MCF 10A (cell line): ENCODE data around the gene TIGD1. TPM values are rescaled to one million over a fixed set of nuclear protein-coding genes. Genes with fewer than 3 reads are reported as not detected.

Experiments
- BruUV-seq: library from RNA; stranded (reverse); fragments of 400-500 nt; replicated peaks from 2 replicates; lab custom pipeline; 2021; lab: Mats Ljungman, UMichigan
- CTCF ChIA-PET: fragments of 300-600 bp; sonication (Branson Sonifier 250); formaldehyde crosslinking; extraction: SDS; loops from one replicate; lab custom pipeline; 2021; ENCODE audit warnings: antibody characterized with exemption, inconsistent platforms; lab: Yijun Ruan, JAX
- POLR2A ChIA-PET: fragments of 300-600, 350-650 bp; sonication (Branson Sonifier 250); formaldehyde crosslinking; extraction: SDS; loops from one replicate; lab custom pipeline; 2020; ENCODE audit warnings: antibody characterized with exemption, inconsistent platforms; lab: Yijun Ruan, JAX
- DNase-seq: peaks from one replicate; pipeline ENCODE4 v3.0.0-alpha.2; 2018; ENCODE audit not compliant: unreplicated experiment
- H3K27ac Mint-ChIP-seq: one replicate; pipeline ENCODE4 v1.8.0; 2022; ENCODE audit warnings: mild to moderate bottlenecking, low read depth, mixed read lengths; ENCODE audit not compliant: unreplicated experiment
- H3K27me3 Mint-ChIP-seq: one replicate; pipeline ENCODE4 v1.8.0; 2022; ENCODE audit warnings: mixed read lengths; ENCODE audit not compliant: insufficient read depth, unreplicated experiment
- H3K36me3 Mint-ChIP-seq: one replicate; pipeline ENCODE4 v1.8.0; 2022; ENCODE audit warnings: mild to moderate bottlenecking, moderate library complexity, mixed read lengths; ENCODE audit not compliant: insufficient read depth, unreplicated experiment
- H3K4me1 Mint-ChIP-seq: one replicate; pipeline ENCODE4 v1.8.0; 2022; ENCODE audit warnings: mixed read lengths; ENCODE audit not compliant: insufficient read depth, unreplicated experiment
- H3K4me3 Mint-ChIP-seq: one replicate; pipeline ENCODE4 v1.8.0; 2022; ENCODE audit warnings: mild to moderate bottlenecking, moderate library complexity, mixed read lengths; ENCODE audit not compliant: unreplicated experiment
- H3K9me3 Mint-ChIP-seq: one replicate; pipeline ENCODE4 v1.8.0; 2022; ENCODE audit warnings: mixed read lengths; ENCODE audit not compliant: unreplicated experiment
- intact Hi-C: fragments of 100-400 bp; cut with micrococcal nuclease; formaldehyde crosslinking; loops from 2 replicates; pipeline ENCODE4 v1.14.1; 2022
- total RNA-seq: library from RNA; stranded (reverse); gene quantifications from 2 replicates; pipeline ENCODE4 v1.2.3, GENCODE V29; 2022
- TF ChIP-seq, protein P1 (sequence below): fragments of 200-600 bp; IDR thresholded peaks from one replicate; pipeline ENCODE4 v1.8.0; 2022; ENCODE audit warnings: antibody characterized with exemption, mild to moderate bottlenecking; ENCODE audit not compliant: unreplicated experiment

TIGD1 gene
- total RNA-seq, 1 experiment from 2014 or later = 5.2 TPM

DNA sequence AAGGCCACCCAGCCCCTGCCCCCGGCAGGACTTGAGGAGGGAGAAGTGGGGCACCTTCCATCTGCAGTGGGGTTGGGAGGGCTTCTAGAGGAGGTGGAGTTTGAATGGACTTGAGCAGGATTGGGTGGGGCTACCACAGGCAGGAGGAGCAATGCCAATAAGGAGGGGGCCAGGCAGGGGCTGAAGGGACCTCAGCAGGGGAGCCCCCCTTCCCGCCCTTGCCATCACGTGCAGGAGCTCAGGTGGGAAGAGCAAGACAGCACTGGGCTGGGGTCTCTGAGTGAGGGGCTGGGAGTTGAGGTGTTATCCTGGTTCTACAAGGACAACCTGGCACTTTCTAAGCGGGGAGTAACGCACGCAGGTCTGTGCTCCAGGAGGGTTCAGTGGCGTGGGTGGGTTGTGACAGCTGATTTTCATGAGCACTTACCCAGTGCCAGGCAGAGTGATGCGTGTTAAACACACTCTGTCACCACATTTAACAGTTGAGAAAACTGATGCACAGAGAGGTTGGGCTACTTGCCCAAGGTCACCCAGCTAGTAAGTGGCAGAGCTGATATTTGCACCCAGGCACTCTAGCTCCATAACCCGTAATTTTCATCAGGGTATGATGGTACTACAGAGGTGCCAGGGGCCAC lies 19.6 kb downstream of the TIGD1 start:
- POLR2A ChIA-PET = interaction anchor here (1.0 kb wide), 1 partner anchor 9 kb away, joined by 3 read pairs; the partner anchor contains the start of gene CHRNG
- no TSS peak for BruUV-seq
- CTCF ChIA-PET = interaction anchor here (0.6 to 1.4 kb wide), 3 partner anchors 9 to 204 kb away, joined by 3 to 6 read pairs (median 5); no protein-coding TSS in a partner anchor

DNA sequence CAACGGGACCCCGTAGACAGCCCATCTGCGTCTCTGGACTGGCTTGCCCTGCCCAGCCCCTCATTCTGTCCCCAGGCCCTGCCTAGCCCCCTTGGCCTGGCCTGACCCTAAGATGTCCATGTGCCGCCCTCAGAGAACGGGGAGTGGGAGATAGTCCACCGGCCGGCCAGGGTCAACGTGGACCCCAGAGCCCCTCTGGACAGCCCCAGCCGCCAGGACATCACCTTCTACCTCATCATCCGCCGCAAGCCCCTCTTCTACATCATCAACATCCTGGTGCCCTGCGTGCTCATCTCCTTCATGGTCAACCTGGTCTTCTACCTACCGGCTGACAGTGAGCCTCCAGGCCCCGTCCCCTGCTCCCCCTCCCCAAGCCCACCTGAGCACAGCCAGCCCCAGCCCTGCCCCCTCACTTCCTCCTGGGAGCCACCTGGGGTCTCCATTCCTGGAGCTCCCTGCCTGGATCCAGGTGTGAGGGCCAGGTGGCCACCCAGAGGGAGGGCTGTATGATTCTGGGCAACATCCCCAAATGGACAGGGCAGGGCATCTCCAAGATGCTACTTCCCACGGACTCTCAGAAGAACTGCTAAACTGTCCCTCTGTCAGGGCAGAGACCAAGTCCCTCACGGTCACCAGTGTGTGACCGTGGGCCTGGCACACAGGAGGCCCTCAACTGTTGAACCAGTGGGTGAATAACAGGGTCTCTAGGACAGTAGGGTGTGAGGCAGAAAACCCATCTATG lies 20.4 kb downstream of the TIGD1 start:
- TF ChIP-seq, protein P1, sequence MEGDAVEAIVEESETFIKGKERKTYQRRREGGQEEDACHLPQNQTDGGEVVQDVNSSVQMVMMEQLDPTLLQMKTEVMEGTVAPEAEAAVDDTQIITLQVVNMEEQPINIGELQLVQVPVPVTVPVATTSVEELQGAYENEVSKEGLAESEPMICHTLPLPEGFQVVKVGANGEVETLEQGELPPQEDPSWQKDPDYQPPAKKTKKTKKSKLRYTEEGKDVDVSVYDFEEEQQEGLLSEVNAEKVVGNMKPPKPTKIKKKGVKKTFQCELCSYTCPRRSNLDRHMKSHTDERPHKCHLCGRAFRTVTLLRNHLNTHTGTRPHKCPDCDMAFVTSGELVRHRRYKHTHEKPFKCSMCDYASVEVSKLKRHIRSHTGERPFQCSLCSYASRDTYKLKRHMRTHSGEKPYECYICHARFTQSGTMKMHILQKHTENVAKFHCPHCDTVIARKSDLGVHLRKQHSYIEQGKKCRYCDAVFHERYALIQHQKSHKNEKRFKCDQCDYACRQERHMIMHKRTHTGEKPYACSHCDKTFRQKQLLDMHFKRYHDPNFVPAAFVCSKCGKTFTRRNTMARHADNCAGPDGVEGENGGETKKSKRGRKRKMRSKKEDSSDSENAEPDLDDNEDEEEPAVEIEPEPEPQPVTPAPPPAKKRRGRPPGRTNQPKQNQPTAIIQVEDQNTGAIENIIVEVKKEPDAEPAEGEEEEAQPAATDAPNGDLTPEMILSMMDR = no peak
- no peak for DNase-seq
- CTCF ChIA-PET = interaction anchor here (0.6 to 1.4 kb wide), 2 partner anchors 8 to 82 kb away, joined by 3 to 6 read pairs; no protein-coding TSS in a partner anchor
- POLR2A ChIA-PET = no interaction called here
- Mint-ChIP-seq H3K4me1 (peaks cover 5% of the 10 kb centered on the region), H3K4me3 (no peak overlapping the region), H3K27me3 (no peaks in the 10 kb centered on the region), H3K9me3 (no peaks in the 10 kb centered on the region), H3K27ac (no peak overlapping the region), H3K36me3 (no peaks in the 10 kb centered on the region)
- intact Hi-C loops = no loop called here
- no TSS peak for BruUV-seq

More for the DNA sequence above, 19.6 kb downstream of the TIGD1 start:
- no peaks in the 10 kb centered on the region for H3K36me3 Mint-ChIP-seq
- H3K27ac Mint-ChIP-seq = no peak overlapping the region
- no peaks in the 10 kb centered on the region for H3K27me3 Mint-ChIP-seq
- peaks cover 5% of the 10 kb centered on the region for H3K4me1 Mint-ChIP-seq
- intact Hi-C loops = no loop called here
- H3K9me3 Mint-ChIP-seq = no peaks in the 10 kb centered on the region
- H3K4me3 Mint-ChIP-seq = no peak overlapping the region
- TF ChIP-seq, protein P1 = no peak
- DNase-seq = no peak

DNA sequence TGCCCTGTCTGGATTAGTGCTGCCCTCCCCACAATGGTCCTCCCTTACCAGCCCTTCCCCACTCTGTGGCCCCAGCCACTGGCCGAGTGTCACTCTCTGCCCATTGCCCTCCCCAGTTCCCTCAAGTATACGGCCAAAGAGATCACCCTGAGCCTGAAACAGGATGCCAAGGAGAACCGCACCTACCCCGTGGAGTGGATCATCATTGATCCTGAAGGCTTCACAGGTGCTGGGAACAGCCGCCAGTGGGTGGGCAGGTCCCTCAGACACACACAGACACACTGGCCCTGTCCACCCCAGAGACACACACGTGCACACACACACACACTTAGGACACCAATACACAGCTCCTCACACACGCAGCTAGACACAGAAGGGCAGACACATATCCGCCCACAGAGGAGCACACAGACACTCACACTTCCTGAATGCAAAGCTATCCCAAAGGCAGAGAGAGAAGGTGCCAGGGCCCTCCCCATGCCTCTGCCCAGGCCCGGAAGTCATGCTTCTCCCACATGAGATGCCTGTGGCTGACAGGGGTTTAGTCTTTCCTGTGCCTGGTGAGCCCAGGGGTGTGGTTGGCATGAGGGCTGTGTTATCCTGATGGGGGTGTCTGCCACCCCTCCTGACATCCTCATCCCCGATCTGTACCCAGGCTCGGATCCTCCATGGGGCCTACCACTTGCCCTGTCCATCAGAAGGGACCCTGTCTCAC lies 21.5 kb downstream of the TIGD1 start:
- Mint-ChIP-seq H3K27ac (no peak overlapping the region), H3K36me3 (no peaks in the 10 kb centered on the region), H3K9me3 (no peaks in the 10 kb centered on the region), H3K4me1 (peaks cover 5% of the 10 kb centered on the region), H3K27me3 (no peaks in the 10 kb centered on the region), H3K4me3 (no peak overlapping the region)
- BruUV-seq = no TSS peak
- TF ChIP-seq, protein P1 = no peak
- DNase-seq = no peak
- ChIA-PET POLR2A (no interaction called here), CTCF (no interaction called here)
- intact Hi-C loops = no loop called here
